DMS53 treated with DMSO at 0.1 percent for 48 hours (cell line): ENCODE measurements around the gene VTI1A.

Source experiments
- DNase-seq: peaks from one replicate; lab custom pipeline; 2025; ENCODE audit not compliant: unreplicated experiment; lab: John Stamatoyannopoulos, UW

The VTI1A gene

GRCh38 chr10:112799038-112799437 is 352.0 kb downstream of the VTI1A start:
- DNase-seq = no peak

- DNase-seq = no peak
These were observed 352.9 kb downstream of the VTI1A start for GRCh38 chr10:112799726-112800510.

GRCh38 chr10:112801004-112801403 is 354.0 kb downstream of the VTI1A start:
- no peak for DNase-seq

DNA sequence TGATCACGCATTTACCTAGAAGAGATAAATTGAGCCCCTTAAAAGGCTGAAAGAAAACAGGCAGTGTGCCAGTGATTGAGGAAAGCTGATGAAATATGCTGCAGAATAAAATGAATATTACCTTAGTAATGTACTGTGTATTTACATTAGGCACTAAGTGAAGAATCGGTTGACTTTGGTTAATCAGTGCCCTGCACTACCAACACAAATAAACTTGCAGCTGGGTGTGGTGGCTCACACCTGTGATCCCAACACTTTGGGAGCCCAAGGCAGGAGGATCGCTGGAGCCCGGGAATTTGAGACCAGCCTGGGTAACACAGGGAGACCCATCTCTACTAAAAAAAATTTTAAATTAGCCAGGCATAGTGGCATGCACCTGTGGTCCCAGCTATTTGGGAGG is 354.7 kb downstream of the VTI1A start:
- no peak for DNase-seq

DNA sequence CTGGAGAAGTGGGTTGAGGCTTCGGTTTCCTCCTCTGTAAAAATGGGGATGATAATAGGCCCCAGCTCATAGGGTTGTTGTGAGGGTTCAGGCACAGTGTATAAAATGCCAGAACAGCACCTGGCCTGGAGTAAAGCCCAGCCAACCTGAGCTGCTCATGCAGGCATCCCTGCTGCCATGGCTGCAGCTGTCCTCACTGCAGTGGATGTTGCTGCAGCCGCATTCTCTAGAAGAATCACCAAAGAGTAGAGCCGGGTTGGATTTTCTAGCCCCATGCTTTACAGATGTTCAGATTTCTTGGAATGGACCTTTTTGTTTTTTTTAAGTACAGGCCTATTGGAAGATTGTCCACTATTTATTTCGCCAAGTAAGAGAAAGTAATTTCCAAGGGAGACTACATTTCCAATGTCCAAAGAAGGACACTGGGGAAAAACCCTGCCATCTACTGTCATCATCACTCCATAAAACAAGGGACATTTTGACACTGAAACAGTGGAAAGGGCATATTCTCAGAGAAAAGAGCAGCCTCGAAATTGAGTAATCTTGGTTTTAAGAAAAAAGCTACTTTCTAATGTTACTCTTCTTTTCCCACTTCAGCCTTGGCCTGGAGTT is 355.5 kb downstream of the VTI1A start:
- DNase-seq = no peak

DNA sequence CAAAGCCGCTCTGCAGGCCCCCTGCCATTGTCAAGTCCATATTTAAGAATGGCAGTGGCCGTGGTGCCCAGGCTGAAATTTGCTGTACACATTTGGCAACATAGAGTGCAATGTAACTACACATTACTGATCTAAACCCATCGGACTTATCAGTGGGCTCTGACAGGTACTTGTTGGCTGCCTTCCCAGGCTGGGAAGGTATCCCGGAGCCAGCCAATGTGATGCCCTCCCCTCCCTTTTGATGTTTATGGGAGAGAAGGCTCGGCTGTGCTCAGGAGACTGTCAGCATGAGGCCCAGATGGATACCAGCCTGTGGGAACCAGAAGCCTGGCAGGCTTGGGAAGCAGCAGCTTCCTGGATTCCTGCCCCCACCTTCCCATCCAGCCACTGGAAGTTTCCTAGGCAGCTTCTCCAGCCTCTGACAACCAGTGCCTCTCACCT is 357.0 kb downstream of the VTI1A start:
- no peak for DNase-seq

DNA sequence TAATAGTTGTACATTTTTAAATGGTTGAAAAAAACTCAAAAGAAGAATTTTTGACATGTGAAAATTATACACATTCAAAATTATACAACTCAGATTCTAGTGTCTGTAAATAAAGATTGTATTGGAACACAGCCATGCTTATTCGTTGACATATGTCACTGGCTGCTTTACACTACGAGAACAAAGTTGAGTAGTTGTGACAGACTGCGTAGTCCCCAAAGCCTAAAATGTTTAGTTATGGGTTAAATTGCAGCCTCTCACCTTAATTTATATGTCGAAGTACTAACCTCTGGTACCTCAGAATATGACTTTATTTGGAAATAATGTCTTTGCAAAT is 358.2 kb downstream of the VTI1A start:
- DNase-seq = no peak

- DNase-seq = no peak
These were observed 358.7 kb downstream of the VTI1A start for GRCh38 chr10:112805701-112806100.

- DNase-seq = no peak
These were observed 360.0 kb downstream of the VTI1A start for GRCh38 chr10:112807013-112807412.

- no peak for DNase-seq
These were observed 362.7 kb downstream of the VTI1A start for GRCh38 chr10:112809736-112810135.

GRCh38 chr10:112810711-112811151 is 363.7 kb downstream of the VTI1A start:
- DNase-seq = no peak

GRCh38 chr10:112811741-112812551 is 364.9 kb downstream of the VTI1A start:
- DNase-seq = no peak

GRCh38 chr10:112812586-112812985 is 365.6 kb downstream of the VTI1A start:
- DNase-seq = no peak

GRCh38 chr10:112813866-112814591 is 367.0 kb downstream of the VTI1A start:
- DNase-seq = no peak

DNA sequence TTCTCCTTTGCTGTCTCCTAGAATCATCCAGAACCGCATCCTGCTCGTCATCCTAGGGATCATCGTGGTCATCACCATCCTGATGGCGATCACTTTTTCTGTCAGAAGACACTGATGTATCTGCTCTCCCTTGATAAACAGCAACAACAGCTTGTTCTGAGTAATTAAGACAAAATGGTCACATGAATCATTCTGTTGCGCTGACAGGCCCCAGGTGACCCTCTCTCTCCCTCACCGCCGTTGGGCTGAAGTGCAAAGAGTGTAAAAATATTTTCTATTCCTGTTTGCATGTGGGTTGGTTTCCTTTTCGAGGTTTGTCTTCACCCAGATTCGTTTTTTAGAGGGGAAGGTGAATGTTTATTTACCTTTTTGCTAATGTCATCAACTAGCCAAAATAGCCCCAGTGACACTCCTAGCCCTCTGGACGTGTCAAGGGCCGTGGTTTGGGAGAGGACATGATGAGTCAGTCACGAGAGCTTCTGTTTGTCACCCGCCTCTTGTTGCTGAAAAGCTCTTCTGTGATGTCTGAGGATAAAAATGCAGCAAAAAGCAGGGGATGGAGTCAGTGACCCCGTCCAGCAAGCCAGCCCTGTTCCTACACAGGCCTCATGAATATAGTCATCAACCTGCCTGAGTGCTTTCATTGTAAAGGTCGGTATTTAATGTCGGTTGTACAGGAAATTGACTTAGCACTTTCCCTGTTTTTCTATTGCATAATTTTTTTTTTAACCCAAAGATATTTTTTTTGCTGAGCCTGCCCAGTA is 368.4 kb downstream of the VTI1A start:
- no peak for DNase-seq

DNA sequence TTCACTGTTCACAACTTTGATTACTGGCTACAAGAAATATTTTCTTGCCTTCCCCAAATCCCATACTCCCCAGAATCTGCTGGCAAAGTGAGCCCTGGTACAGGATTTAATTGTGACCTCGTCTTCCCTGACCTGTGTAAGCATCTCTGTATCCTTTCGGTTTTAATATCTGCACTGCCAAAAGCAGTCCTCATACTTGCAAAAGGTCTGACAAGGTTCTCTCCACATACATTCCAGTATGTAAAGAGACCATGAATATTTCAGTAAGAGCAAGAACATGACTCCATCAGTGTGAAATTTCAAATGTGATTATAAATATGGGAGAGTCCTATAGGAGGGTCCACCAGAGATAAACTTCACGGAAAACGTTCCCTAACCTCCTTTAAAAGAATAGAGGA is 369.0 kb downstream of the VTI1A start:
- no peak for DNase-seq

DNA sequence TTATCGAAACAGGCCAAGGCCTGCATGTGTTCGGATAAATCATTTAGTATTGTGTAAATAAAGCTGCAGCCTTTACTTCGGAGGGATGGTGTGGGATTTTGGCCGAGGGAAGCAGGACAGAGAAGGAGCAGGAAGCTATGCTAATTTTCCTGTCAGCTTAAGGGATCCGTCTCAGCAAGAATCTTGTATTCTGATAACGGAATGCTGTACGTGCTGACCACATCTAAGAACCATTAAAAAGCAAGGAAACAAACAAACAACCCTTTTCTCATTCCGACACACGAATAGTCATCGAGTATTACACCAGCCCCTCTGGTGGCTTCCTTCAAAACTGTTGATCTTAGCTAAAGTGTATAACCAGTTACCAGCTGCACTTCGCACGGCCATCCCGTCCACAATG is 369.9 kb downstream of the VTI1A start:
- no peak for DNase-seq

- DNase-seq = no peak
These were observed 371.2 kb downstream of the VTI1A start for GRCh38 chr10:112817981-112818777.

GRCh38 chr10:112819231-112819630 is 372.2 kb downstream of the VTI1A start:
- no peak for DNase-seq

DNA sequence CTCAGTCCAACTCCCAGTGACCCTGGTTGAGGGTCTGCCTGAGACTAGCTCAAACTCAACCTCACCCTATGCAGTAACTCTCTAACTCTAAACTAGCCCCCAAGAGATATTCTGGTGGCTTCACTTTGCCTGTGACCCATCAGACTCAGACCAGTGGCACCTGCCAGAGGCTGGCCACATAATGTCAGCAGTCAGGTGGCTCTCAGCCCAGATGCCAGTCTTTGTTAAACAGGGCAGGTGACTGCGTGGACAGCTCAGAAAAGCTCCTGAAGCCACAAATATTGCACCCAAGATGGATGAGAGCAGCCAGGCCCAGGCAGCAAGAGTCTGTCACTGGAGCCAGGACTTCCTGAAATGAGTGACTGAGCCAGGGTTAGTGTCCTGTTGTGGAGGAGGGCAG is 373.3 kb downstream of the VTI1A start:
- DNase-seq = no peak
